SU-DHL-6 (cell line): ENCODE results near the gene GRM7.

ENCODE experiments used
- H2AFZ ChIP-seq: fragments of 200-600 bp; sonication (generic); 2 replicates; pipeline ENCODE4 v1.6.1; 2014; ENCODE audit warnings: low read depth, mild to moderate bottlenecking, moderate library complexity, mixed read lengths, antibody characterized with exemption, low read length; ENCODE audit not compliant: severe bottlenecking
- H3F3A ChIP-seq: fragments of 200-600 bp; shearing (Covaris generic); 2 replicates; pipeline ENCODE4 v1.6.0; 2016; ENCODE audit warnings: antibody characterized with exemption, mild to moderate bottlenecking; ENCODE audit not compliant: insufficient read depth
- H3K27ac ChIP-seq: fragments of 200-600 bp; sonication (generic); 2 replicates; pipeline ENCODE4 v1.5.1; 2016; ENCODE audit warnings: low read depth, mild to moderate bottlenecking, low read length, moderate library complexity, mixed read lengths
- H3K27me3 ChIP-seq: fragments of 200-600 bp; sonication (generic), shearing (Covaris generic); 2 replicates; pipeline ENCODE4 v1.6.0; 2014; ENCODE audit warnings: mild to moderate bottlenecking, low read length
- H3K36me3 ChIP-seq: fragments of 200-600 bp; sonication (generic); 2 replicates; pipeline ENCODE4 v1.6.1; 2014; ENCODE audit warnings: mild to moderate bottlenecking, low read length, mixed read lengths
- H3K4me2 ChIP-seq: fragments of 300-600, 200-600 bp; shearing (Covaris generic), sonication (generic); 2 replicates; pipeline ENCODE4 v1.6.0; 2014; ENCODE audit warnings: low read length, low read depth, mild to moderate bottlenecking; ENCODE audit not compliant: poor library complexity, severe bottlenecking
- H3K4me3 ChIP-seq: fragments of 200-600 bp; sonication (generic); 2 replicates; pipeline ENCODE4 v1.5.1; 2014; ENCODE audit warnings: antibody characterized with exemption, low read length, mild to moderate bottlenecking, mixed read lengths; ENCODE audit not compliant: insufficient read depth, poor library complexity, severe bottlenecking
- H3K79me2 ChIP-seq: fragments of 200-600 bp; sonication (generic); 2 replicates; pipeline ENCODE4 v1.6.1; 2014; ENCODE audit warnings: mild to moderate bottlenecking, low read length, moderate library complexity; ENCODE audit not compliant: insufficient read depth
- H3K9ac ChIP-seq: fragments of 200-600 bp; sonication (generic); 2 replicates; pipeline ENCODE4 v1.7.0; 2014; ENCODE audit warnings: mild to moderate bottlenecking, low read length
- H3K9me2 ChIP-seq: fragments of 200-600 bp; sonication (generic); replicated peaks from 2 replicates; pipeline ENCODE4 v1.6.1; 2014; ENCODE audit warnings: low read length; ENCODE audit not compliant: insufficient read depth
- H3K9me3 ChIP-seq: fragments of 200-600 bp; sonication (generic); 2 replicates; pipeline ENCODE4 v1.6.1; 2014; ENCODE audit warnings: low read length, mixed read lengths; ENCODE audit not compliant: insufficient read depth
- H4K20me1 ChIP-seq: fragments of 200-600 bp; sonication (generic); 2 replicates; pipeline ENCODE4 v1.6.1; 2014; ENCODE audit warnings: low read depth, mild to moderate bottlenecking, antibody characterized with exemption, low read length, moderate library complexity, mixed read lengths
- CTCF ChIP-seq: fragments of 200-600 bp; sonication (generic); IDR thresholded peaks from one replicate; pipeline ENCODE4 v1.5.1; 2017; ENCODE audit warnings: antibody characterized with exemption, mild to moderate bottlenecking, low read length, moderate library complexity; ENCODE audit not compliant: insufficient read depth, poor library complexity, severe bottlenecking
- EZH2phosphoT487 ChIP-seq: fragments of 200-600 bp; sonication (generic), shearing (Covaris generic); conservative IDR thresholded peaks from 2 replicates; pipeline ENCODE4 v1.6.1; 2018; ENCODE audit warnings: mild to moderate bottlenecking, antibody characterized with exemption, low read length, moderate library complexity, mixed read lengths

GRM7 gene

GRCh38 chr3:7577513-7577912 lies 716.6 kb downstream of the GRM7 start:
- H3K36me3 ChIP-seq: no peaks in the 10 kb centered on the region
- no peak overlapping the region for H3K9ac ChIP-seq
- no peaks in the 10 kb centered on the region for H3K9me2 ChIP-seq
- no peaks in the 10 kb centered on the region for H3K27me3 ChIP-seq
- H3K9me3 ChIP-seq: no peaks in the 10 kb centered on the region
- no peak for TF ChIP-seq CTCF
- no peak for TF ChIP-seq EZH2phosphoT487
- no peak overlapping the region for H3K4me3 ChIP-seq
- H3F3A ChIP-seq: no peaks in the 10 kb centered on the region
- H3K4me2 ChIP-seq: no peak overlapping the region
- no peak overlapping the region for H3K27ac ChIP-seq
- H3K79me2 ChIP-seq: no peaks in the 10 kb centered on the region
- H4K20me1 ChIP-seq: no peaks in the 10 kb centered on the region
- no peak overlapping the region for H2AFZ ChIP-seq

GRCh38 chr3:7581831-7582230 lies 720.9 kb downstream of the GRM7 start:
- H3K27ac ChIP-seq: no peak overlapping the region
- TF ChIP-seq EZH2phosphoT487 (no peak), CTCF (no peak)
- no peaks in the 10 kb centered on the region for H4K20me1 ChIP-seq
- H3K36me3 ChIP-seq: no peaks in the 10 kb centered on the region
- no peak overlapping the region for H3K4me3 ChIP-seq
- no peak overlapping the region for H2AFZ ChIP-seq
- no peaks in the 10 kb centered on the region for H3K79me2 ChIP-seq
- no peak overlapping the region for H3K9ac ChIP-seq
- H3K9me2 ChIP-seq: no peaks in the 10 kb centered on the region
- H3K9me3 ChIP-seq: no peaks in the 10 kb centered on the region
- no peak overlapping the region for H3K4me2 ChIP-seq
- no peaks in the 10 kb centered on the region for H3F3A ChIP-seq
- H3K27me3 ChIP-seq: no peaks in the 10 kb centered on the region

GRCh38 chr3:7585052-7585451 lies 724.1 kb downstream of the GRM7 start:
- Histone ChIP-seq H4K20me1 (no peaks in the 10 kb centered on the region), H3K9ac (no peak overlapping the region), H3K27me3 (no peaks in the 10 kb centered on the region), H3K79me2 (no peaks in the 10 kb centered on the region), H3K27ac (no peak overlapping the region), H3K36me3 (no peaks in the 10 kb centered on the region), H3K4me2 (no peak overlapping the region), H3K4me3 (no peak overlapping the region), H3F3A (no peaks in the 10 kb centered on the region), H3K9me3 (no peaks in the 10 kb centered on the region), H3K9me2 (no peaks in the 10 kb centered on the region), H2AFZ (no peak overlapping the region)
- TF ChIP-seq CTCF (no peak), EZH2phosphoT487 (no peak)

GRCh38 chr3:7588236-7588635 lies 727.3 kb downstream of the GRM7 start:
- TF ChIP-seq EZH2phosphoT487 (no peak), CTCF (no peak)
- Histone ChIP-seq H4K20me1 (no peaks in the 10 kb centered on the region), H3K4me2 (no peak overlapping the region), H3K27ac (no peak overlapping the region), H3K4me3 (no peak overlapping the region), H3K27me3 (no peaks in the 10 kb centered on the region), H3F3A (no peaks in the 10 kb centered on the region), H3K79me2 (no peaks in the 10 kb centered on the region), H2AFZ (no peak overlapping the region), H3K9ac (no peak overlapping the region), H3K36me3 (no peaks in the 10 kb centered on the region), H3K9me3 (no peaks in the 10 kb centered on the region), H3K9me2 (no peaks in the 10 kb centered on the region; the same call in 1 of the 2 replicates)
